ENCODE data around the gene FAM219A. TPM values are rescaled to one million over a fixed set of nuclear protein-coding genes. Genes with fewer than 3 reads are reported as not detected.

The FAM219A gene
- total RNA-seq, 2 donors from 2014 or later: 17.1 to 19.6 TPM

DNA sequence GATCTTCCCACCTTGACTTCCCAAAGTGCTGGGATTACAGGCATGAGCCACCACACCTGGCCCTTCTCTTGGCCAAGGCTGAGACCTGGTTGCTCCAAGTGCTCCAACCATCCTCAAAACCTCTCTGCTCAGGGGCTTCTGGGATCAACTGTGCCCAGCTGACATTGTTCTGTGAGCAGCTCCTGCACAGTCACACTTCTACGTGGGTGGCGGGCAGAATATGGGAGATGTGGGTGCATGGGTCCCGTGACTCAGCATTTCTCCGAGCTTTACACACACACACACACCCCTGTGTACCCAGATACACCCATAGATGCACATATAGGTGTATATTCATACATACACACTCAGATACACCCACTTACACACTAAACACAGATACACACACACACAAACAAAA is 71.1 kb downstream of the FAM219A start:
- no peaks in the 10 kb centered on the region for H3K9me3 Mint-ChIP-seq
- WGBS, 2 experiments (ENCODE audit: insufficient coverage in 1 of 2, insufficient read length in 1 of 2): 82 to 94% methylated on average over 2 to 4 of the region's 4 CpGs
- peaks cover 36% of the 10 kb centered on the region for H3K27me3 ChIP-seq (ENCODE audit: control insufficient read depth, insufficient read depth, low read length, poor library complexity, severe bottlenecking)
- no peak overlapping the region for H3K4me3 Mint-ChIP-seq
- TF ChIP-seq, protein P1, sequence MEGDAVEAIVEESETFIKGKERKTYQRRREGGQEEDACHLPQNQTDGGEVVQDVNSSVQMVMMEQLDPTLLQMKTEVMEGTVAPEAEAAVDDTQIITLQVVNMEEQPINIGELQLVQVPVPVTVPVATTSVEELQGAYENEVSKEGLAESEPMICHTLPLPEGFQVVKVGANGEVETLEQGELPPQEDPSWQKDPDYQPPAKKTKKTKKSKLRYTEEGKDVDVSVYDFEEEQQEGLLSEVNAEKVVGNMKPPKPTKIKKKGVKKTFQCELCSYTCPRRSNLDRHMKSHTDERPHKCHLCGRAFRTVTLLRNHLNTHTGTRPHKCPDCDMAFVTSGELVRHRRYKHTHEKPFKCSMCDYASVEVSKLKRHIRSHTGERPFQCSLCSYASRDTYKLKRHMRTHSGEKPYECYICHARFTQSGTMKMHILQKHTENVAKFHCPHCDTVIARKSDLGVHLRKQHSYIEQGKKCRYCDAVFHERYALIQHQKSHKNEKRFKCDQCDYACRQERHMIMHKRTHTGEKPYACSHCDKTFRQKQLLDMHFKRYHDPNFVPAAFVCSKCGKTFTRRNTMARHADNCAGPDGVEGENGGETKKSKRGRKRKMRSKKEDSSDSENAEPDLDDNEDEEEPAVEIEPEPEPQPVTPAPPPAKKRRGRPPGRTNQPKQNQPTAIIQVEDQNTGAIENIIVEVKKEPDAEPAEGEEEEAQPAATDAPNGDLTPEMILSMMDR (conservative IDR thresholded peaks at IDR 0.05): no peak
- no peak overlapping the region for H3K27ac ChIP-seq (ENCODE audit: low read depth, low read length)
- H3K4me1 ChIP-seq (ENCODE audit: control insufficient read depth, insufficient read depth, low read length): no peaks in the 10 kb centered on the region
- H3K27ac Mint-ChIP-seq: no peak overlapping the region
- no peak overlapping the region for H3K4me3 ChIP-seq (ENCODE audit: low read length)
- DNase-seq: no peak
- H3K9ac ChIP-seq (ENCODE audit: extremely low read depth, low read length, poor library complexity, severe bottlenecking): no peak overlapping the region
- H3K36me3 Mint-ChIP-seq (ENCODE audit: low read depth): no peaks in the 10 kb centered on the region
- no peaks in the 10 kb centered on the region for H3K36me3 ChIP-seq (ENCODE audit: control insufficient read depth, insufficient read depth, low read length)
- no peaks in the 10 kb centered on the region for H3K9me3 ChIP-seq (ENCODE audit: control insufficient read depth, low read length)
- no peaks in the 10 kb centered on the region for H3K4me1 Mint-ChIP-seq
- peaks cover 47% of the 10 kb centered on the region for H3K27me3 Mint-ChIP-seq (ENCODE audit: insufficient read depth)

DNA sequence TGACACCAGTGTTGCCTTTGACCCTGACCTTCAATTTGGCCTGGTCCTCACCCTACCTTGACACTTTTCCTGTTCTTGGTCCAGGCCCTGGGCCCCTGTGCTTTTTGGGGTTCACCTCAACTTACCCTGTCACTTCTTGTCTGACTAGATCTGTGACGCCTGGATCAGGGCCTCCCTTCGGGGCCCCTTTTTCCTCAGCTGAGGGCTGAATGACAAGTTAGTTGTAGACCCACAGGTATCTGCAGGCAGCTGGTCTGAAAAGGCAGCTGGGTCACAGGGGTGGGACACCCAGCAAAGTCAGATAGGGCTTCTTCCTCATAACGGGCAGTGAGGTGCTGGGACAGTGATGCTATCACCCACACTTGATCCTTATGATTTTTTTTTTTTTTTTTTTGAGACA is 71.7 kb downstream of the FAM219A start:
- Histone ChIP-seq H3K9ac (ENCODE audit: extremely low read depth, low read length, poor library complexity, severe bottlenecking) (no peak overlapping the region), H3K4me3 (ENCODE audit: low read length) (no peak overlapping the region), H3K36me3 (ENCODE audit: control insufficient read depth, insufficient read depth, low read length) (no peaks in the 10 kb centered on the region), H3K27me3 (ENCODE audit: control insufficient read depth, insufficient read depth, low read length, poor library complexity, severe bottlenecking) (peaks cover 37% of the 10 kb centered on the region), H3K27ac (ENCODE audit: low read depth, low read length) (no peak overlapping the region), H3K9me3 (ENCODE audit: control insufficient read depth, low read length) (no peaks in the 10 kb centered on the region), H3K4me1 (ENCODE audit: control insufficient read depth, insufficient read depth, low read length) (no peaks in the 10 kb centered on the region)
- peaks cover 49% of the 10 kb centered on the region for H3K27me3 Mint-ChIP-seq (ENCODE audit: insufficient read depth)
- DNase-seq: peak; percentile 20
- no peak overlapping the region for H3K27ac Mint-ChIP-seq
- no peaks in the 10 kb centered on the region for H3K9me3 Mint-ChIP-seq
- 90 to 93% methylated on average over 2 to 3 of the region's 3 CpGs for WGBS, 2 experiments (ENCODE audit: insufficient coverage in 1 of 2, insufficient read length in 1 of 2)
- TF ChIP-seq, protein P1 (conservative IDR thresholded peaks at IDR 0.05): no peak
- no peaks in the 10 kb centered on the region for H3K4me1 Mint-ChIP-seq
- no peak overlapping the region for H3K4me3 Mint-ChIP-seq
- no peaks in the 10 kb centered on the region for H3K36me3 Mint-ChIP-seq (ENCODE audit: low read depth)

DNA sequence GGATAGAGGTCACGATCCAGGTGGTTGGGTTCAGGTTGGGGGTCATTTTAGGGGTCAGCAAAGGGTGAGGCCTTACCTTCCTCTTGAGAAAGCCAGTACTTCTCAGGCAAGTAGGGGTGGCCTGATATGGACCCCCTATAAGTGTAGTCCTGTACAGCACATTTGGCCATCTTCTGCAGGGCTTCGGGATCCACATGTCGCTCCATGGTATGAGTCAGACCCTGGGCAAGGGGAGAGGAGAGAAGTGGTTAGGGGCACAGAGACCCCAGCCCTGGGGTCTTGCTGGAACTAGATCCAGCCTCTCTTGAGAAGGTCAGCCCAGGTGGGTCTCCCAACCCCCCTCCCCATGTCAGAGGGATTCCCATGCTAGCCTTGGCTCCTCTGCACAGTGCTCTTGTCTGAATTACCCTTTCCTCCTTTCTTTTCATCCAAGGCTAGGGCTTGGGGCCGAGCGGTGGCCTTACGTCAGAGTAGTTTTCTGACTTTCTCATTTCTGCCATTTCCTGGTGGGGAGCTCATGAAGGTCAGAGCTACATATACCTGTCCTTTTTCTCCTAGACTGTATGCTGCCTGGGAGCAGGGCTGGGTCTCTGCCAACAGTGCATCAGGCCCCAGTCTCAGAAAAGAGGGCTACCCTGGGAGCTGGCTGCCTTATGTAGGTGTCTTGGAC is 72.7 kb downstream of the FAM219A start:
- peaks cover 49% of the 10 kb centered on the region for H3K27me3 Mint-ChIP-seq (ENCODE audit: insufficient read depth)
- WGBS, 2 experiments (ENCODE audit: insufficient coverage in 1 of 2, insufficient read length in 1 of 2): 91 to 97% methylated on average over 5 to 6 of the region's 6 CpGs

More for the DNA sequence above, 72.7 kb downstream of the FAM219A start:
- peaks cover 40% of the 10 kb centered on the region for H3K27me3 ChIP-seq (ENCODE audit: control insufficient read depth, insufficient read depth, low read length, poor library complexity, severe bottlenecking)
- H3K9me3 ChIP-seq (ENCODE audit: control insufficient read depth, low read length): no peaks in the 10 kb centered on the region
- no peak overlapping the region for H3K9ac ChIP-seq (ENCODE audit: extremely low read depth, low read length, poor library complexity, severe bottlenecking)
- no peaks in the 10 kb centered on the region for H3K4me1 ChIP-seq (ENCODE audit: control insufficient read depth, insufficient read depth, low read length)
- no peaks in the 10 kb centered on the region for H3K36me3 Mint-ChIP-seq (ENCODE audit: low read depth)
- peaks cover 5% of the 10 kb centered on the region for H3K4me1 Mint-ChIP-seq
- TF ChIP-seq, protein P1 (conservative IDR thresholded peaks at IDR 0.05): no peak
- DNase-seq: peak; percentile 14
- H3K9me3 Mint-ChIP-seq: no peaks in the 10 kb centered on the region
- H3K27ac ChIP-seq (ENCODE audit: low read depth, low read length): no peak overlapping the region
- no peak overlapping the region for H3K4me3 Mint-ChIP-seq
- no peak overlapping the region for H3K27ac Mint-ChIP-seq
- no peak overlapping the region for H3K4me3 ChIP-seq (ENCODE audit: low read length)
- H3K36me3 ChIP-seq (ENCODE audit: control insufficient read depth, insufficient read depth, low read length): no peaks in the 10 kb centered on the region

Data from endodermal cell (in vitro differentiated cells).